Gastroesophageal sphincter (tissue), 3 donors: ENCODE data around the gene ACTMAP.

ENCODE experiments used
- POLR2A ChIP-seq, 2 donors: fragments of 450-650 bp; IDR thresholded peaks; one replicate each; pipeline ENCODE4 v1.6.1; 2017; ENCODE audit warnings: antibody characterized with exemption in 2 of 2, mild to moderate bottlenecking in 2 of 2, moderate library complexity in 1 of 2
- POLR2AphosphoS5 ChIP-seq: sonication (generic); formaldehyde crosslinking; IDR thresholded peaks from one replicate; pipeline ENCODE4 v1.6.1; 2017; ENCODE audit warnings: antibody characterized with exemption
- TF ChIP-seq, protein P1 (sequence below), 4 experiments: fragments of 200-600 bp in 2 of 4; fragments of 450-650 bp in 2 of 4; sonication (generic) in 1 of 4; IDR thresholded peaks; one replicate each; pipeline ENCODE4 v1.5.1; 2017 to 2019; ENCODE audit warnings: antibody characterized with exemption in 4 of 4, mild to moderate bottlenecking in 2 of 4, moderate library complexity in 2 of 4

DNA sequence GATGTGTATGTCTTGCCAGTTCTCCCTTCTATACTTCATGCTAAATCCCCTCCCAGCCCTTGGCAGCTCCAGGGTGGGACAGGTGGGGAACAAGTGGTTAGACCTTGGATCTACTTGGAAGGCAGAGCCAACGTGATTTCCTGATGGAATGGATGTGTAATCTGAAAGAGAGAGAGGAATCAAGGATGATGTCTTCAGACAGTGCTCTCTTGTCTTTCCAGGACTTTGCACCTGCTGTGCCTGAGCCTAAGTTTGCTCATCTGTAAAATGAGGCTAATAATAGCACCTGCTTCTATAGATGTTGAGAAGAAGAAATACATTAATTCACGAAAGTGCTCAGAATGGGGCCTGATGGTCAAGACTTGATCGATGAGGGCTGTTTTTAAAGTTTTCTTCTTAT is 41.7 kb upstream of the ACTMAP start:
- TF ChIP-seq POLR2A (IDR thresholded peaks at IDR 0.05) (no peak), POLR2AphosphoS5 (no peak)
- TF ChIP-seq, protein P1, sequence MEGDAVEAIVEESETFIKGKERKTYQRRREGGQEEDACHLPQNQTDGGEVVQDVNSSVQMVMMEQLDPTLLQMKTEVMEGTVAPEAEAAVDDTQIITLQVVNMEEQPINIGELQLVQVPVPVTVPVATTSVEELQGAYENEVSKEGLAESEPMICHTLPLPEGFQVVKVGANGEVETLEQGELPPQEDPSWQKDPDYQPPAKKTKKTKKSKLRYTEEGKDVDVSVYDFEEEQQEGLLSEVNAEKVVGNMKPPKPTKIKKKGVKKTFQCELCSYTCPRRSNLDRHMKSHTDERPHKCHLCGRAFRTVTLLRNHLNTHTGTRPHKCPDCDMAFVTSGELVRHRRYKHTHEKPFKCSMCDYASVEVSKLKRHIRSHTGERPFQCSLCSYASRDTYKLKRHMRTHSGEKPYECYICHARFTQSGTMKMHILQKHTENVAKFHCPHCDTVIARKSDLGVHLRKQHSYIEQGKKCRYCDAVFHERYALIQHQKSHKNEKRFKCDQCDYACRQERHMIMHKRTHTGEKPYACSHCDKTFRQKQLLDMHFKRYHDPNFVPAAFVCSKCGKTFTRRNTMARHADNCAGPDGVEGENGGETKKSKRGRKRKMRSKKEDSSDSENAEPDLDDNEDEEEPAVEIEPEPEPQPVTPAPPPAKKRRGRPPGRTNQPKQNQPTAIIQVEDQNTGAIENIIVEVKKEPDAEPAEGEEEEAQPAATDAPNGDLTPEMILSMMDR (IDR thresholded peaks at IDR 0.05), result no peak
